RPMI8226 (cell line): ENCODE data around the gene RPS19BP1.
"Not testable (repeated sequence)": the region's sequence is repeated elsewhere in the genome, so short reads cannot be mapped to it uniquely, and the experiment has no call there.

ENCODE experiments used
- DNase-seq: peaks from one replicate; pipeline ENCODE4 v3.0.0-alpha.2; 2015

RPS19BP1 gene

GRCh38 chr22:39527481-39527961 is 5.0 kb downstream of the RPS19BP1 start:
- peak; percentile 85 for DNase-seq

GRCh38 chr22:39526736-39527171 is 5.8 kb downstream of the RPS19BP1 start:
- peak; percentile 67 for DNase-seq

GRCh38 chr22:39525658-39525975 is 6.9 kb downstream of the RPS19BP1 start:
- no peak for DNase-seq

GRCh38 chr22:39524753-39525657 is 7.5 kb downstream of the RPS19BP1 start:
- no peak for DNase-seq

GRCh38 chr22:39524089-39524752 is 8.3 kb downstream of the RPS19BP1 start:
- DNase-seq, result no peak

- peak; percentile 64 for DNase-seq
Measured at GRCh38 chr22:39522567-39523300, 9.8 kb downstream of the RPS19BP1 start.

GRCh38 chr22:39522091-39522490 is 10.5 kb downstream of the RPS19BP1 start:
- DNase-seq, result not testable (repeated sequence)

- DNase-seq, result not testable (repeated sequence)
Measured at GRCh38 chr22:39521106-39521885, 11.3 kb downstream of the RPS19BP1 start.

GRCh38 chr22:39520226-39521105 is 12.1 kb downstream of the RPS19BP1 start, which contains the start of gene ATF4:
Gene ATF4 (plus strand): TSS chr22:39520562. CDS start chr22:39521446, 884 bp downstream.
- peak; percentile 92 for DNase-seq

- peak; percentile 99 for DNase-seq
Measured at GRCh38 chr22:39519681-39520225, 12.8 kb downstream of the RPS19BP1 start.

- peak; percentile 57 for DNase-seq
Measured at GRCh38 chr22:39518996-39519680, 13.4 kb downstream of the RPS19BP1 start.

- no peak for DNase-seq
Measured at GRCh38 chr22:39518144-39518786, 14.3 kb downstream of the RPS19BP1 start.

GRCh38 chr22:39517470-39517869 is 15.1 kb downstream of the RPS19BP1 start:
- DNase-seq, result no peak

GRCh38 chr22:39515266-39516050 is 17.1 kb downstream of the RPS19BP1 start:
- DNase-seq, result no peak

GRCh38 chr22:39514373-39514973 is 18.1 kb downstream of the RPS19BP1 start:
- peak; percentile 60 for DNase-seq

- DNase-seq, result no peak
Measured at GRCh38 chr22:39513791-39514190, 18.8 kb downstream of the RPS19BP1 start.

- peak; percentile 87 for DNase-seq
Measured at GRCh38 chr22:39512026-39512425, 20.5 kb downstream of the RPS19BP1 start.

- DNase-seq, result no peak
Measured at GRCh38 chr22:39511226-39511625, 21.3 kb downstream of the RPS19BP1 start.
